GM19372 (cell line): Measurements from ENCODE around the gene DHRS4.
"Not testable (repeated sequence)": the region's sequence is repeated elsewhere in the genome, so short reads cannot be mapped to it uniquely, and the experiment has no call there.

ENCODE experiments used
- ATAC-seq: cut with Tn5 transposase; IDR thresholded peaks from one replicate; pipeline ENCODE4 v1.9.1; 2021; ENCODE audit warnings: mild to moderate bottlenecking, low read depth, moderate library complexity; ENCODE audit not compliant: unreplicated experiment

The DHRS4 gene

GRCh38 chr14:23939607-23940326, 13.8 kb upstream of the DHRS4 start:
- no peak for ATAC-seq

GRCh38 chr14:23941230-23941629, 12.3 kb upstream of the DHRS4 start:
- no peak for ATAC-seq

- no peak for ATAC-seq
Measured at GRCh38 chr14:23941669-23942068, 11.9 kb upstream of the DHRS4 start.

- ATAC-seq: no peak
Measured at GRCh38 chr14:23942587-23942986, 11.0 kb upstream of the DHRS4 start.

GRCh38 chr14:23949069-23949468, 4.5 kb upstream of the DHRS4 start:
- not testable (repeated sequence) for ATAC-seq

GRCh38 chr14:23950411-23951135, 3.0 kb upstream of the DHRS4 start:
- ATAC-seq: no peak

- not testable (repeated sequence) for ATAC-seq
Measured at GRCh38 chr14:23951136-23951466, 2.5 kb upstream of the DHRS4 start.

GRCh38 chr14:23951590-23952201, 1.9 kb upstream of the DHRS4 start:
- no peak for ATAC-seq

GRCh38 chr14:23953116-23953463, 480 bp upstream of the DHRS4 start:
- not testable (repeated sequence) for ATAC-seq

GRCh38 chr14:23954279-23954614, 677 bp downstream of the DHRS4 start:
- ATAC-seq: not testable (repeated sequence)

GRCh38 chr14:23954965-23955364, 1.4 kb downstream of the DHRS4 start:
- not testable (repeated sequence) for ATAC-seq

GRCh38 chr14:23955811-23956210, 2.2 kb downstream of the DHRS4 start:
- ATAC-seq: not testable (repeated sequence)

- not testable (repeated sequence) for ATAC-seq
Measured at GRCh38 chr14:23957913-23958569, 4.5 kb downstream of the DHRS4 start.

- not testable (repeated sequence) for ATAC-seq
Measured at GRCh38 chr14:23960899-23961298, 7.3 kb downstream of the DHRS4 start.

GRCh38 chr14:23961704-23962103, 8.1 kb downstream of the DHRS4 start:
- not testable (repeated sequence) for ATAC-seq

- ATAC-seq: not testable (repeated sequence)
Measured at GRCh38 chr14:23969130-23969480, 15.5 kb downstream of the DHRS4 start.

GRCh38 chr14:23969481-23970282, 16.1 kb downstream of the DHRS4 start:
- peak; percentile 90 for ATAC-seq

GRCh38 chr14:23970283-23970659, 16.7 kb downstream of the DHRS4 start:
- not testable (repeated sequence) for ATAC-seq

- not testable (repeated sequence) for ATAC-seq
Measured at GRCh38 chr14:23973178-23973577, 19.6 kb downstream of the DHRS4 start.

- ATAC-seq: not testable (repeated sequence)
Measured at GRCh38 chr14:23974041-23974440, 20.5 kb downstream of the DHRS4 start.
